ENCODE results near the gene PSMB10.
"Not testable (repeated sequence)": the region's sequence is repeated elsewhere in the genome, so short reads cannot be mapped to it uniquely, and the experiment has no call there.

PSMB10 gene

DNA sequence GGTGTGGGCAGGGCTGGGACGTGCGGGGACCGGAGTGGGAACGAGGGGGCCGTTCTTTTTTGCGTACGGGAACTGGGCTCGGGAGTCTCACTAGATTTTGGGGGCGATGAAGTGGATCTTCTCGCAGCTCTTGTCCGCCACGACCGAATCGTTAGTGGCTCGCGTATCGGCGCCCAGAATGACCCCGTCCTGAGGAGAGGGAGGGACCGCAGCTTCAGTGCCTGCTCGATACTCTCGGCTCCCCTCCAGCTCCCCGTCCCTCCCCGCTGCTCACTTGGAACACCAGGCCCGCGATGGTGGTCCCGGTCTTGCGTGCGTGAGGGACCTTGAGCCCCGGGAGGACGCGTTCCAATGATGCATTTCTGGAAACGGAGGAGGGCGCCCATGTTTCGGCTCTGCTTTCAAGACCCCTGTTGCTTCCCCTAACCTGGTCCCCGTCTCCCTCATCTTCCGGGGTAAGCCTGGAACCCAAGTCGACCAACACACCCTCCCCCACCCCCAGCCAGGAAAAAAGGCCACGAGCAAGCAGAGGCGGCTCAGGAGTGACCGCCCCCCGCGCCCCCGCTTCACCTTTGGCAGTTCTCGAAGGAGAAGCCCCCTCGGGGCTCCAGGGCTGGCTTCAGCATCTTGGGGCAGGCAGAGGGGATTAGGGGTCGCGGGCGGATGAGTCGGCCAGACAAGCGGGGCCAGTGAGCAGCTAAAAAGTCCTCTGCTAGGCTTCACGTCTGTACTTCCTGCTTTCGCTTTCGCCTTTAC, at the start of gene PSMB10:
PSMB10 (minus strand) TSS at position 727 of the 756 bp plus-strand sequence; CDS start at position 626, 101 bp downstream.
- DNase-seq = peak; percentile 89

GRCh38 chr16:67982011-67982696, 45.5 kb upstream of the PSMB10 start:
- no peak for DNase-seq

DNA sequence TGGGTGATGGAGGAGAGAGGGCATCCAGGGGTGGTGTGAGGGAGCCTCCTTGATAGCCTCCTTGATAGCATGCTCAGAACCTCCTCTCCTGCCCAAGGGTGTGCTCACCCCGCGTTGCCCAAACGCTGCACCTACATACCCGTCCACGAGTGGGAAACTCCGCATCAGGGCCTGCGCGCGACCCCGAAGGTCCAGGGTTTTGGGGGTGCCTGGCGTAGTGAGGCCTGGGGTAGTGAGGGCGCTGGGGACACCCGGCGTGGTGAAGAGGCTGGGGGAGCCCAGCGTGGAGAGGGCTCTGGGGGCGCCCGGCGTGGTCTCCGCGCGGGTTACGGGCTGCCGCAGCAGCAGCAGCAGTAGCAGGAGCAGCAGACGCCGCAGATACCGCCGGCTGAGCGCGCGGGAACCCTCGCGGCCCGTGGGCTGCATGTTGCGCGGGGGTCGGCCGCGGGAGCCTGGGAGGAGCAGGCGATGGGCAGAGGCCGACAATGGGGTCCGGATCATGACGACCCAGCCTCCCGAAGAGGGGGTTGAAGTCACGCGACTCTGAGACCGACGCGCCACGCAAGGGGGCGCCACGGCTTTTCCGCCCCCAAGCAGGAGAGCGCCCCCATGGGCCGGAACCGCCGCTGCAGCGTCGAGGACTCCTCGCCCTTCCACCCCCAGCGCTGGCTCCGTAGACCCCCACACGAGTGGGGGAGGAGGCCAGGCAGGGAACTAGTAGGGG, 43.5 kb upstream of the PSMB10 start, which contains the start of gene DPEP3:
DPEP3 (minus strand) TSS at position 545 of the 724 bp plus-strand sequence; CDS start at position 426, 119 bp downstream.
- DNase-seq = no peak

DNA sequence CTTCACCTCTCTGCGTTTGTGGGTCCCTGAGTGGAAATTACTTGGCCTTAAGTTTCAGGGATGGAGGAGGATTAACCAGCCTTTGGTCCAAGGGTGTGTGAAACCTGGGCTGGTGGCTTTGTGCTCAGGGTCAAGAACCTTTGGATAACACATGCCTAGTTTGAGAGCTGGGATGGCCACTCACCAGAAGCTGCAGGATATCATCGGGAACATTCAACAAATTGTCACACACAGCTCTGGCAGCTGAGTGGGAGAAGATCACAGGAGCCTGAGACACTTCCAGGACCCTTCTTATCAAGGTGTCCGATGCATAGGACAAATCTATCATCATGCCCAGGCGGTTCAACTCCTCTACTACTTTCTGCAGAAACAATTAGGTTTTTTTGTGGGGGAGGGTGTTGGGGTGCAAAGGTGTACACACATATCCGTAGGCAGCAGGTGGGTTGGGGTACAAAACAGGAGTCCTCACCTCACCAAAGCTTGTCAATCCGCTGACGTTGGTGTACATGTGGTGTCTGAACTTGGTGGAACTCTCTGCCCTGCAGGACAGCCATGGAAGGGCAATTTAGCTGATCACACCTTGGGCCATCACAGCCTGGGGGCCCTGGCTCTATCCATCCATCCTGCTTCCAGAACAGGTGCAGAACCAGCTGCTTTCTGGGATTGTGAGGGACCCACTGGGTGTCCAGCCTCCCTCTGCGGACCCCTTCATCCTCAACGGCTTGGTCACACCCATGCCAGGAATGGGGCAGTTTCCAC, 41.0 kb upstream of the PSMB10 start:
- no peak for DNase-seq

DNA sequence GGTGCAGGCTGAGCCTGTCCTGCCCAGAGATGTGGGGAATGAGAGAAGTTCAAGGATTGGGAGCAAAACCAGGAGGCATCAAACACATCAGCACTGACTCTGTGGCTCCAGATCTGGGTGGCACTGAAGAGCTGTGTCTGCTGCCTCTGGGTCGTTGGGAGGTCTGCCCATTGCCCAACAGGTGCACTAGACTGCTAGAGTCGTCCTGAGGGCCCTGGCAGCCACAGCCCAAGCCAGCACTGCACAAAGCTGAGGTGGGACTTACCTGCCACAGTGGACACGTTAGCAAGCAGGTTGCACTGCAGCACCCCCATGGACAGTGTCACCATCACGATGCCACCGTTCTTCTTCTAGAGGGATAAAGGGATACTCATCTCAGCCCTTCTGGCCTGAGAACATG, 40.4 kb upstream of the PSMB10 start:
- no peak for DNase-seq

DNA sequence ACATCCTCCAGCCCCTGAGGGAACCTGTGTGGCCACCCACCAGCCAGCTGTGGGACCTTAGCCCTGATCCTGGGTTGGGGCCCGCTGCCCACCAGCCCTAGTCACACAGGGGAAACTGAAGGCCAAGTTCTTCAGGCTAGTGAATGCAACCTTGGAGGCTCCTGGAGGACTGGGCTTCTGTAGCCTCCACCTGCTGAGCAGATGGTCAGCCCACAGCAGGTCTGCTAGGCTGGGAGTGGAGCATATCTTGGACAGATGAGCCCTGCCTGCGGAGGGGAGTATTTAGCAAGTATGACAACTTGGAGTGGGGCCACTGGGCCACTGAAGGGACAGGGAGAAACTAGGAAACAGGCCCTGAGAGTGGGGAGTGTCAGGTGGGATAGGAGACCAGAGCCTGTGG, 39.6 kb upstream of the PSMB10 start:
- no peak for DNase-seq

DNA sequence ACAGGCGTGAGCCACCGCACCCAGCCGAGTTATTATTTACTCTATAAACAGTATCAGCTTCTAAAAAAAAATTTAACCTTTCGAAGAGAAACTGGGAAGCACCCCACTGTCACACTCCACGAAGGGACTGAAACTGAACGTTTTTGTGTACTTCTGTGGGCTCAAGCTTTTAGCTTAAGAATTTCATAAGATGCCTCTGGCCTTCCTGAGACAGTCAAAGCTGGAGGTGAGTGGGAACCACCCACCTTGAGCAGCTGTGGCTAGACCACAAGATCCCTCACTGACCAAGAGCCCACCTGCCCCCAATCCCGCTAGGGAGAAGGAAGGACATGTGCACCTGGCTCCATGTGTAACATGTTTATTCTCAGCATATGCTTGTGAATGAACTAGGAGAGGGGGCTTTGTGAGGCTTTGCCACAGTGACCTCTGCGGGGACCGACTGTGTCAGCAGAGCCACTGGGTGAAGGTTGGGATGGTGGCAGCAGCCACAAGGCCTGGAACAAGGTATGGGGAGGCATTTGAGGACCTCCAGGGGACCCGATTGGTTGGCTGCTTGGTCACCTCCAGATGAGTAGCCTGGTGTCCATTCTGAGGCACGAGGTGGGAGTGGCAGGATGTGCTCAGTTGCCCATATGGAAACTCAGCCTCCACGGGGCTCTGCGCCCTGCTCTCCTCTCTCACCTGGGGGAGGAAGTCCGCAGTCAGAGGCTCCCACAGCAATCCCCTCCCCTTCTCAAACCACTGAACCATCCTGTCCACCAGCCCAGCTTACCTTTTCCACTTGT, 38.9 kb upstream of the PSMB10 start:
- DNase-seq = no peak

- not testable (repeated sequence) for DNase-seq
Measured at GRCh38 chr16:67972285-67972684, 35.6 kb upstream of the PSMB10 start.

- no peak for DNase-seq
Measured at GRCh38 chr16:67971111-67971510, 34.5 kb upstream of the PSMB10 start.

GRCh38 chr16:67969254-67970039, 32.8 kb upstream of the PSMB10 start:
- DNase-seq = peak; percentile 74

DNA sequence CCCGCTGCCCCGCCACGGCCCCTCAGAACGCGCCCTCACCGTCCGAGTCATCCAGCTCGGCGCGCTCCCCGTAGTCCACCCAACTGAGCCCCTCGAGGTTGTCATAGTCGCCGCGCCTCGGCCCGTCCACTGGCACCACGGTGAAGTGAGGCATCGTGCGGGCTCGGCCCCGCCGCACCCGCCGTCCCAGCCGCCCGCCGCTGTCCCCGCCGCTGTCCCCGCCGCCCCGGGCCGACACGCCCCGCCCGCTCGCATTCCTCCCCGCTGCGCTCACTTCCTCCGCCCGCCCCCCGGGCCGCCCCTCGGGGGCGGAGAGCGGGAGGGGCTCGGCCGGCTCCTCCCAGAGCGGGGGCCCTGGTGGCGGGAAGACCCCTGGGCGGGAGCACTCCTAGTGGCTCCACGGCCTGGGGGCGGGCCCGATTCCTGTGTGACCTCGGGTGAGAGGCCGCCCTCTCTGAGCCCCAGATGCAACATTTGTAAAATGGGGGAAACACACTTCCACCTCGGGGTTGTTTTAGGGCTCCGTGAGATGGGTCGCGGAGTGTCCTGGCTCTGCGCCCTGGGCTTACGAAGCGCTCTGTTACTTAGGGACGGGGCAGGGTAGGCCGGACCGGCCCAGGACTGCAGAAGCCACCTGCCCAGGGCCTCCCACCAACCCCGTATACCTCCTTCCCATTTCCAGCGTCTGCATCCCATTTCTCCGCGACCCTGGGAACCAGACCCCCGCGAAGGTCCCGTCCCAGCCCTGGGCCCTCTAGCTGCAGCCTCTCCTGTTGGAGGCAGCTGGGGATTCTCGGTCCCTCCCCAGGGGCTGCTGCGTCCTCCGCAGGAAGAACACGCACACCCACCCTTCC, 32.0 kb upstream of the PSMB10 start, which contains the start of gene SLC12A4:
SLC12A4 (minus strand) TSS at position 238 of the 854 bp plus-strand sequence; CDS start at position 154, 84 bp downstream.
- peak; percentile 90 for DNase-seq

GRCh38 chr16:67967958-67968399, 31.3 kb upstream of the PSMB10 start:
- DNase-seq = peak; percentile 62

GRCh38 chr16:67967183-67967957, 30.7 kb upstream of the PSMB10 start:
- no peak for DNase-seq

DNA sequence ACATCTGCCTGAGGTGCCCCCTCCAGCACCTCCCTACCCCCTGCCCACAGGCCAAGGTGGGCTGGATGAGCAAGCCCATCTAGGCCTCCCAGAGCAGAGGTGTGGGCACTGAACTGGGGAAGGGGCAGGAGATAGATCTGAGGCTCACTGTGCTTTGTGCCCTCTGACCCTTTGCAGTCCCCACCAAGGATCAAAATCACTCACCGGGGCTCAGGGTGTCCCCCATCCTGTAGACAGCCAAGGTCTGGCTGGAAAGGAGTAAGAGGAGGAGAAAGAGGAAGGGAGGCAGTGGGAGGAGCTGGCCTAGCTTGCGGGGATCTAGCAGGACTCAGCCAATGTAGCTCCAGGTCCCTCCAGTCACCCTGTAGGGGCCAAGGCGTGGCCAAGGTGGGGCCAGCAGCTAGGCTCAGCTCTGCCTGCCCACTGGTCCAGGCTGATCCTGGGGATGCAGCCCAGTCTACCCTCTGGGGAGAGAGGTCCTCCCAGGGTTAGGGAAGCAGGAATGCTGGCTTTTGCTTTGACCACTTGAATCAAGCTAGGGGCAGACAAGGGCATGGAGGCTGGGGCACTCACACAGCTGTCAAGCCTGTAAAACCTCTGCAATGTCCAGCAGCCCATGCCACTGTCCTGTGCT, 30.0 kb upstream of the PSMB10 start:
- DNase-seq = peak; percentile 16

GRCh38 chr16:67965668-67966548, 29.3 kb upstream of the PSMB10 start:
- DNase-seq = no peak

DNA sequence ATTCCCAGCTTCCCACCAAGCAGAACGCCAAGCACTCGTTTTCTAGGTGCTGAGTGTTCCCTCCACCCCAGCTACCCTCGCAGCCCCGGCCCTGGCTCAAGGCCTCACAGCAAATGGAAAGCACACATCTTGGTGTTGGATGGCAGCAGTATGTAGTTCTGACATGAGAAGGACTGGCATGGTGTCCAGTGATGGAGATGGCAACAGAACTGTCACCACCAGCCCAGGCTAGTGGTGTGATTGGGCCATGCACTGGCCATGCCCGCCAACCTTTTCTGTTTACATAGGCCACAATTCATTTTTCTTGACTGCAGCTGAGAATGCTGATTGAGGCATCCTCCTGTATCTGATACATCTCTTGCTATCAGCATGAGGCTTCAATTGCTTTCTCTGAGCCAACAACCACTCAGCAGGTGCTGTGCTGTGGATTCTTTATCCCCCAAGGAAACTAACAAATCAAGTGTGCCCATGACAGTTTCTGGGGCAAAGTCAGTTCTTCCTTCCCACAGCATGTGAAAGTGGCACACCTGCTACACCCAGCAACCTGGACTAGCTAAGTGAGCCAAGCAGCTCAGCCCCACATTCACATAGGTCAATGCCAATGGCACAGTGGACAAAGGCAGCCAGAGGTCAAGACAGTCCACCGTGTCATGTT, 28.0 kb upstream of the PSMB10 start:
- no peak for DNase-seq
